H1 (cell line): ENCODE results near the gene PKNOX1. TPM values are rescaled to one million over a fixed set of nuclear protein-coding genes. Genes with fewer than 3 reads are reported as not detected.
"Not testable (repeated sequence)": the region's sequence is repeated elsewhere in the genome, so short reads cannot be mapped to it uniquely, and the experiment has no call there.

Experiments used
- CTCF ChIA-PET: fragments of 300-600 bp; sonication (Branson Sonifier 250); formaldehyde crosslinking; loops from one replicate; lab custom pipeline; 2021; ENCODE audit not compliant: partially characterized antibody; lab: Charles Lee
- POLR2A ChIA-PET: fragments of 300-600 bp; sonication (Branson Sonifier 250); formaldehyde crosslinking; loops from one replicate; lab custom pipeline; 2021; ENCODE audit warnings: inconsistent platforms; ENCODE audit not compliant: partially characterized antibody; lab: Charles Lee
- DNase-seq, 2 experiments: peaks; one replicate each; pipeline versions ENCODE4 v3.0.0 to v3.0.0-alpha.2; 2010 to 2022; ENCODE audit warnings: low spot score in 2 of 2, low read depth in 1 of 2, mixed read lengths in 1 of 2
- FAIRE-seq: peaks from 2 replicates; lab custom pipeline; 2011; peaks lifted over from hg19 to GRCh38; lab: Jason Lieb, UNC
- H2AFZ ChIP-seq: 2 replicates; pipeline ENCODE4 v1.8.1; 2012; ENCODE audit warnings: low read length, inconsistent platforms
- H2AK5ac ChIP-seq: 2 replicates; pipeline ENCODE4 v1.6.1; 2013; ENCODE audit warnings: low read depth, low read length
- H2BK120ac ChIP-seq: replicated peaks from 2 replicates; pipeline ENCODE3; 2013; ENCODE audit warnings: low read depth, low read length, inconsistent platforms
- H2BK12ac ChIP-seq: 2 replicates; pipeline ENCODE4 v1.6.1; 2013; ENCODE audit warnings: low read depth, low read length
- H2BK15ac ChIP-seq: 2 replicates; pipeline ENCODE4 v1.6.1; 2013; ENCODE audit warnings: low read length
- H2BK20ac ChIP-seq: 2 replicates; pipeline ENCODE4 v1.6.1; 2013; ENCODE audit warnings: low read length
- H2BK5ac ChIP-seq: 2 replicates; pipeline ENCODE4 v1.6.1; 2013; ENCODE audit warnings: low read depth, low read length
- H3K14ac ChIP-seq: 2 replicates; pipeline ENCODE4 v1.6.1; 2013; ENCODE audit warnings: inconsistent platforms; ENCODE audit not compliant: insufficient read length
- H3K18ac ChIP-seq: 2 replicates; pipeline ENCODE4 v1.6.1; 2013; ENCODE audit warnings: low read length; ENCODE audit errors: extremely low read depth
- H3K23ac ChIP-seq: 2 replicates; pipeline ENCODE4 v1.6.1; 2013; ENCODE audit warnings: inconsistent platforms; ENCODE audit not compliant: insufficient read length
- H3K23me2 ChIP-seq: 2 replicates; pipeline ENCODE4 v1.6.1; 2013; ENCODE audit warnings: low read depth, low read length
- H3K27ac ChIP-seq: 2 replicates; pipeline ENCODE4 v1.6.1; 2011; ENCODE audit warnings: low read depth, low read length, inconsistent platforms
- H3K27me3 ChIP-seq, 4 experiments: replicated peaks in 1 of 4; 1 replicate in 1 of 4; 2 replicates in 3 of 4; pipeline versions ENCODE4 v1.6.1 to v1.8.1; 2011 to 2013; ENCODE audit warnings: low read length in 3 of 4, mild to moderate bottlenecking in 3 of 4, inconsistent platforms in 2 of 4, mixed read lengths in 2 of 4, moderate library complexity in 1 of 4; ENCODE audit not compliant: control insufficient read depth in 3 of 4, insufficient read depth in 3 of 4; ENCODE audit errors: extremely low read depth in 1 of 4
- H3K36me3 ChIP-seq, 4 experiments: 2 replicates each; pipeline versions ENCODE4 v1.6.1 to v1.8.1; 2011 to 2013; ENCODE audit warnings: mild to moderate bottlenecking in 4 of 4, low read length in 3 of 4, moderate library complexity in 2 of 4, control low read depth in 1 of 4, inconsistent platforms in 1 of 4; ENCODE audit not compliant: insufficient read depth in 4 of 4, control insufficient read depth in 2 of 4
- H3K4ac ChIP-seq: replicated peaks from 2 replicates; pipeline ENCODE3; 2013; ENCODE audit warnings: low read length, low read depth, mixed read lengths, inconsistent platforms; ENCODE audit not compliant: insufficient read length
- H3K4me1 ChIP-seq, 4 experiments: replicated peaks in 1 of 4; 1 replicate in 1 of 4; 2 replicates in 3 of 4; pipeline versions ENCODE4 v1.6.1 to v1.8.1; 2011 to 2013; ENCODE audit warnings: low read length in 3 of 4, inconsistent platforms in 2 of 4, mixed read lengths in 1 of 4; ENCODE audit not compliant: insufficient read depth in 4 of 4, control insufficient read depth in 3 of 4
- H3K4me2 ChIP-seq, 2 experiments: 2 replicates each; pipeline versions ENCODE4 v1.6.1 to v1.8.1; 2011 to 2013; ENCODE audit warnings: low read depth in 2 of 2, low read length in 2 of 2, control low read depth in 1 of 2, inconsistent platforms in 1 of 2, mild to moderate bottlenecking in 1 of 2; ENCODE audit not compliant: insufficient read depth in 1 of 2
- H3K4me3 ChIP-seq, 4 experiments: fragments of 200-600, 300-600 bp in 1 of 4; sonication (generic), shearing (Covaris generic), sonication (Bioruptor Twin) in 1 of 4; 2 replicates each; pipeline versions ENCODE4 v1.5.1 to v1.8.1; 2011 to 2016; ENCODE audit warnings: low read length in 4 of 4, low read depth in 3 of 4, control low read depth in 2 of 4, inconsistent platforms in 2 of 4, mild to moderate bottlenecking in 2 of 4, mixed read lengths in 1 of 4, moderate library complexity in 1 of 4; ENCODE audit not compliant: insufficient read depth in 2 of 4; ENCODE audit errors: extremely low read depth in 1 of 4
- H3K56ac ChIP-seq: replicated peaks from 2 replicates; pipeline ENCODE3; 2013; ENCODE audit warnings: low read depth, mild to moderate bottlenecking, mixed read lengths, low read length, inconsistent platforms; ENCODE audit not compliant: insufficient read length
- H3K79me1 ChIP-seq: 2 replicates; pipeline ENCODE4 v1.6.1; 2013; ENCODE audit warnings: low read depth, low read length, control low read depth
- H3K79me2 ChIP-seq, 2 experiments: 2 replicates each; pipeline versions ENCODE4 v1.6.1 to v1.8.1; 2012 to 2013; ENCODE audit warnings: low read length in 2 of 2, mild to moderate bottlenecking in 2 of 2, inconsistent platforms in 1 of 2; ENCODE audit not compliant: insufficient read depth in 2 of 2, control insufficient read depth in 1 of 2
- H3K9ac ChIP-seq, 4 experiments: replicated peaks in 1 of 4; 1 replicate in 1 of 4; 2 replicates in 3 of 4; pipeline versions ENCODE4 v1.6.1 to v1.8.1; 2011 to 2013; ENCODE audit warnings: low read depth in 3 of 4, low read length in 3 of 4, control low read depth in 2 of 4, mild to moderate bottlenecking in 2 of 4, moderate library complexity in 2 of 4, inconsistent platforms in 1 of 4; ENCODE audit errors: extremely low read depth in 1 of 4
- H3K9me3 ChIP-seq, 2 experiments: 2 replicates each; pipeline versions ENCODE4 v1.6.1 to v1.8.1; 2012 to 2013; ENCODE audit warnings: mild to moderate bottlenecking in 2 of 2, moderate library complexity in 2 of 2, control low read depth in 1 of 2, inconsistent platforms in 1 of 2, low read depth in 1 of 2, low read length in 1 of 2, mixed read lengths in 1 of 2; ENCODE audit not compliant: insufficient read depth in 2 of 2
- H4K20me1 ChIP-seq, 2 experiments: replicated peaks in 1 of 2; 2 replicates each; pipeline versions ENCODE3 to v1.8.1; 2011 to 2013; ENCODE audit warnings: inconsistent platforms in 2 of 2, low read length in 2 of 2, mild to moderate bottlenecking in 1 of 2; ENCODE audit not compliant: insufficient read depth in 2 of 2, control insufficient read depth in 1 of 2
- H4K5ac ChIP-seq: 2 replicates; pipeline ENCODE4 v1.6.1; 2013; ENCODE audit warnings: low read length, low read depth, mixed read lengths, inconsistent platforms; ENCODE audit not compliant: insufficient read length
- H4K8ac ChIP-seq: 2 replicates; pipeline ENCODE4 v1.8.0; 2013; ENCODE audit warnings: mild to moderate bottlenecking, moderate library complexity, low read length, inconsistent platforms; ENCODE audit not compliant: insufficient read depth; ENCODE audit errors: extremely low read depth
- H4K91ac ChIP-seq: replicated peaks from 2 replicates; pipeline ENCODE3; 2013; ENCODE audit warnings: low read length, mixed read lengths, inconsistent platforms; ENCODE audit not compliant: insufficient read length
- WGBS, 2 experiments: shearing (Covaris generic) in 1 of 2; methylation state at CpG; one replicate each; pipeline versions ENCODE4 v1.1.6 to v1.1.7; 2013 to 2015; ENCODE audit warnings: low lambda C conversion rate in 2 of 2, mixed read lengths in 2 of 2, inconsistent platforms in 1 of 2, low coverage in 1 of 2, missing lambda C conversion rate in 1 of 2; ENCODE audit not compliant: insufficient replicate concordance in 2 of 2, insufficient coverage in 1 of 2, insufficient read length in 1 of 2; ENCODE audit errors: extremely low coverage in 1 of 2, missing lambda C conversion rate in 1 of 2; 5-methylcytosine and 5-hydroxymethylcytosine counted together
- microRNA-seq, 2 experiments: library from miRNA; unstranded; fragments of <30 nt; microRNA quantifications; one replicate each; pipeline versions ENCODE4 to v1.2.0, GENCODE V29; 2016 to 2020; ENCODE audit warnings: borderline microRNAs expressed in 2 of 2, borderline number of aligned reads in 2 of 2, borderline replicate concordance in 1 of 2
- polyA plus RNA-seq, 7 experiments: library from polyadenylated mRNA; depleted of rRNA in 3 of 7; stranded (reverse) in 5 of 7; unstranded in 2 of 7; fragments of >200 nt in 5 of 7; fragments of 200-250 nt in 2 of 7; gene quantifications; 1 replicate in 5 of 7; 2 replicates in 1 of 7; 4 replicates in 1 of 7; pipeline versions ENCODE4 v1.2.1 to v1.2.3, GENCODE V29; 2011 to 2013; ENCODE audit warnings: missing spikeins in 2 of 7, mixed read lengths in 2 of 7
- small RNA-seq: library from polyadenylated mRNA; stranded (forward); fragments of <200 nt; extraction: miRNeasy Mini kit (QIAGEN cat#:217004); gene quantifications from one replicate; pipeline ENCODE3, GENCODE V24; 2013; ENCODE audit not compliant: insufficient read depth
- total RNA-seq: library from RNA; stranded (reverse); fragmentation: NEBNext Ultra II Directional; extraction: Animal tissue kit (Norgen Biotek cat#: 25700); gene quantifications from 2 replicates; pipeline ENCODE4 v1.2.1, GENCODE V29; 2021

Gene PKNOX1
- total and polyA plus RNA-seq, 2 of the 8 experiments (the other 6 are each of a cell fraction or from before 2014, with no cell fraction given) = 20.4 to 31.9 TPM

GRCh38 chr21:43082587-43083300 lies 108.4 kb downstream of the PKNOX1 start:
- H3K23ac ChIP-seq, H2AFZ ChIP-seq, POLR2A ChIA-PET, H3K23me2 ChIP-seq, H3K14ac ChIP-seq, H3K56ac ChIP-seq, H4K91ac ChIP-seq, H3K4me3 ChIP-seq, H3K4ac ChIP-seq, H2AK5ac ChIP-seq, H3K4me2 ChIP-seq, H3K9ac ChIP-seq, CTCF ChIA-PET, H3K79me2 ChIP-seq, H3K18ac ChIP-seq, H4K20me1 ChIP-seq, H3K79me1 ChIP-seq, H3K36me3 ChIP-seq, H3K9me3 ChIP-seq, H4K8ac ChIP-seq, H4K5ac ChIP-seq, H2BK15ac ChIP-seq, DNase-seq, H3K27ac ChIP-seq, FAIRE-seq, H3K27me3 ChIP-seq, H2BK12ac ChIP-seq, H2BK20ac ChIP-seq, H2BK5ac ChIP-seq, H2BK120ac ChIP-seq, H3K4me1 ChIP-seq: not testable (repeated sequence)
- no CpG with 5 or more reads among the region's 24 CpGs for WGBS, 2 experiments

Small RNA genes within 50 kb of the gene (microRNA-seq; reads per million reads assigned to microRNA genes)
- gene MIR5692B = 0 reads per million in 2 experiments

Small RNA genes within 50 kb of the gene (small RNA-seq; reads per million reads assigned to genes)
- gene MIR5692B = not detected

Other genes with a start within 250 kb of the PKNOX1 start
- gene WDR4, start 95.0 kb upstream of the PKNOX1 start, total RNA-seq = 43.1 and 47.8 TPM in 2 replicates
- 28.9 and 45.5 TPM in 2 replicates for gene WDR4, start 95.0 kb upstream of the PKNOX1 start, polyA plus RNA-seq (2011; rRNA removed)
- gene NDUFV3, start 81.3 kb upstream of the PKNOX1 start, total RNA-seq = 44.4 and 47.1 TPM in 2 replicates
- 17.0 and 18.2 TPM in 2 replicates for gene NDUFV3, start 81.3 kb upstream of the PKNOX1 start, polyA plus RNA-seq (2011; rRNA removed)
- gene ERVH48-1, start 48.9 kb upstream of the PKNOX1 start, total RNA-seq = 14.9 and 17.7 TPM in 2 replicates
- 4.0 and 4.2 TPM in 2 replicates for gene ERVH48-1, start 48.9 kb upstream of the PKNOX1 start, polyA plus RNA-seq (2011; rRNA removed)
- gene CBS, start 101.3 kb downstream of the PKNOX1 start, total RNA-seq = 418 and 455 TPM in 2 replicates
- 114 and 185 TPM in 2 replicates for gene CBS, start 101.3 kb downstream of the PKNOX1 start, polyA plus RNA-seq (2011; rRNA removed)
- 53.0 and 74.6 TPM in 2 replicates for gene U2AF1, start 133.0 kb downstream of the PKNOX1 start, total RNA-seq
- 60.0 and 114 TPM in 2 replicates for gene U2AF1, start 133.0 kb downstream of the PKNOX1 start, polyA plus RNA-seq (2011; rRNA removed)
- not detected in 2 replicates for gene CRYAA, start 194.4 kb downstream of the PKNOX1 start, total RNA-seq
- not detected in 2 replicates for gene CRYAA, start 194.4 kb downstream of the PKNOX1 start, polyA plus RNA-seq (2011; rRNA removed)